D721Med (cell line): ENCODE data around the gene ABCB10.

ENCODE experiments used
- DNase-seq: peaks from one replicate; pipeline ENCODE4 v3.0.0; 2011; ENCODE audit warnings: low spot score; ENCODE audit not compliant: insufficient read length
- FAIRE-seq: peaks from 2 replicates; lab custom pipeline; 2011; peaks lifted over from hg19 to GRCh38; lab: Jason Lieb, UNC
- TF ChIP-seq, protein P1 (sequence below): IDR thresholded peaks from 2 replicates; pipeline ENCODE4 v1.5.1; 2012; ENCODE audit warnings: mild to moderate bottlenecking, control low read depth; ENCODE audit not compliant: insufficient read depth; ENCODE audit errors: missing control alignments

Gene ABCB10

DNA sequence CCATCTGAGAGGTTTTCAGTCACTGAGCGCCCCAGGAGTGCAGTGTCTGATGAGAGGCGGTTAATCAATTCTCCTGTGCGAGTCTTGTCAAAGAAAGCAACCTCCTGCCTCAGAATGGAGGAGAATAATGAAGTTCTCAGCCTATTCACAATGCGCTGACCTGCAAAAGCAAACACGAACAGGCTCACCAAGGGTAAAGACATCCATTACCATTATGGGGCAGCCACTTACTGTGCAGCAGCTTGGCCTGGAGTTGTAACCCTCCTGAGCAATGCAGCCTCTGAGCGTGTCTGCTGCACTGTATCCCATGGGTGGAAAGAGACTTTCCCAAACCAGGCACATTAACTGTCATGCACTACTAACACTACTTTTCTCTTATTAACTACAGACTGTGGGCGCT, 11.0 kb downstream of the ABCB10 start:
- FAIRE-seq (no peak), DNase-seq (no peak)
- TF ChIP-seq, protein P1, sequence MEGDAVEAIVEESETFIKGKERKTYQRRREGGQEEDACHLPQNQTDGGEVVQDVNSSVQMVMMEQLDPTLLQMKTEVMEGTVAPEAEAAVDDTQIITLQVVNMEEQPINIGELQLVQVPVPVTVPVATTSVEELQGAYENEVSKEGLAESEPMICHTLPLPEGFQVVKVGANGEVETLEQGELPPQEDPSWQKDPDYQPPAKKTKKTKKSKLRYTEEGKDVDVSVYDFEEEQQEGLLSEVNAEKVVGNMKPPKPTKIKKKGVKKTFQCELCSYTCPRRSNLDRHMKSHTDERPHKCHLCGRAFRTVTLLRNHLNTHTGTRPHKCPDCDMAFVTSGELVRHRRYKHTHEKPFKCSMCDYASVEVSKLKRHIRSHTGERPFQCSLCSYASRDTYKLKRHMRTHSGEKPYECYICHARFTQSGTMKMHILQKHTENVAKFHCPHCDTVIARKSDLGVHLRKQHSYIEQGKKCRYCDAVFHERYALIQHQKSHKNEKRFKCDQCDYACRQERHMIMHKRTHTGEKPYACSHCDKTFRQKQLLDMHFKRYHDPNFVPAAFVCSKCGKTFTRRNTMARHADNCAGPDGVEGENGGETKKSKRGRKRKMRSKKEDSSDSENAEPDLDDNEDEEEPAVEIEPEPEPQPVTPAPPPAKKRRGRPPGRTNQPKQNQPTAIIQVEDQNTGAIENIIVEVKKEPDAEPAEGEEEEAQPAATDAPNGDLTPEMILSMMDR: no peak

- FAIRE-seq: peak; percentile 63
- TF ChIP-seq, protein P1: no peak
- no peak for DNase-seq
Observed at GRCh38 chr1:229544587-229544986, 13.9 kb downstream of the ABCB10 start.

GRCh38 chr1:229539863-229540506, 18.5 kb downstream of the ABCB10 start:
- TF ChIP-seq, protein P1: no peak
- FAIRE-seq (no peak), DNase-seq (no peak)

DNA sequence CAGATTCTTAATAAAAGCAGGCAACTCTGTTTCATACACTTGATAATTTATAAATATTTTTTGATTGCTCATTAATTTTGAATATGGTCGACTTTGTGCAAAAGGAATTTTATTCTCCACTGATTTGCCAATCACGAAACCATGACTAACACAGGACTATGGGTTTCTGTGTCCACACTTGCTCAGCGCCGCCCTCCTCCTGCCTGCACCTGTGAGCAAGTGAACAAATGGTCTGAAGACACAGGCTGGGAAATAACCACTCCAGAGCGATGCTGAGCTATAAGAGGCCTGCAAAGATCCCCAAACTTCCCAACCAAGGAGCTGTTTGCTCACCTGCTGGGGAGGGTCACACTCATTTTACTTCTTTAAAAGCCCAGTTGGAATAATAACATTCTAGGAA, 19.6 kb downstream of the ABCB10 start:
- FAIRE-seq: no peak
- DNase-seq: no peak
- TF ChIP-seq, protein P1: no peak

- no peak for FAIRE-seq
- DNase-seq: no peak
- TF ChIP-seq, protein P1: no peak
Observed at GRCh38 chr1:229537894-229538293, 20.6 kb downstream of the ABCB10 start.

DNA sequence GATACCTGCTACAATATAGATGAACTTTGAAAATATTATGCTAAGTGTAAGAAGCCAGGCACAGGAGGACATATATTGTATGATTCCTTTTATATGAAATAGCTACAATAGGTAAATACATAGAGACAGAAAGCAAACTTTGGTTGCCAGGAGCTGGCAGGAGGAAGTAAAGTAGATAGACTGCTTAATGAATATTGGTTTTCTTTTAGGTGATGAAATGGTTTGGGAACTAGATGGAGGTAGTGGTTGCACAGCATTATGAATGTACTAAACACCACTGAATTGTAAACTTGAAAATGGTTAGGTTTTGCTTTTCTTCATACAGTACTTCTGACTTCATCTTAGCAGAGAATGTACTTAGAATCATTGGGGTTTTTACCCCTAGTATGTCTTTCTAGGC, 21.5 kb downstream of the ABCB10 start:
- TF ChIP-seq, protein P1: no peak
- FAIRE-seq: peak; percentile 35

DNA sequence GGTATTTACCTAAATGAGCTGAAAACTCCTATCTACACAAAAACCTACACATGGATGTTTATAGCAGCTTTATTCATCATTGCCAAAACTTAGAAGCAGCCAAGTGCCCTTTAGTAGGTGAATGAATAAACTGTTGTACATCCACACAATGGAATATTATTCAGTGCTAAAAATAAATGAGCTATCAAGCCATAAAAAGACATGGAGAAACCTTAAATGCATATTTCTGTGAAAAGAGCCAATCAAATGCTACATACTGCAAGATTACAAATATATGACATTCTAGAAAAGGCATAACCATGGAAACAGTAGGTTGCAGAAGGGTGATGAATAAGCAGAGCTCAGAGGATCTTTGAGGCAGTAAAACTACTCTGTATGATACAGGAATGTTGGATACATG, 23.3 kb downstream of the ABCB10 start:
- DNase-seq (no peak), FAIRE-seq (peak; percentile 11)
- TF ChIP-seq, protein P1: no peak

More for the DNA sequence above, 21.5 kb downstream of the ABCB10 start:
- DNase-seq: no peak
